ENCODE results near the gene ETFA. TPM values are rescaled to one million over a fixed set of nuclear protein-coding genes. Genes with fewer than 3 reads are reported as not detected.

The ETFA gene
- total and polyA plus RNA-seq, 10 of the 15 experiments (the other 5 are each of a cell fraction or from before 2014, with no cell fraction given) = 114 to 331 (median 152) TPM

DNA sequence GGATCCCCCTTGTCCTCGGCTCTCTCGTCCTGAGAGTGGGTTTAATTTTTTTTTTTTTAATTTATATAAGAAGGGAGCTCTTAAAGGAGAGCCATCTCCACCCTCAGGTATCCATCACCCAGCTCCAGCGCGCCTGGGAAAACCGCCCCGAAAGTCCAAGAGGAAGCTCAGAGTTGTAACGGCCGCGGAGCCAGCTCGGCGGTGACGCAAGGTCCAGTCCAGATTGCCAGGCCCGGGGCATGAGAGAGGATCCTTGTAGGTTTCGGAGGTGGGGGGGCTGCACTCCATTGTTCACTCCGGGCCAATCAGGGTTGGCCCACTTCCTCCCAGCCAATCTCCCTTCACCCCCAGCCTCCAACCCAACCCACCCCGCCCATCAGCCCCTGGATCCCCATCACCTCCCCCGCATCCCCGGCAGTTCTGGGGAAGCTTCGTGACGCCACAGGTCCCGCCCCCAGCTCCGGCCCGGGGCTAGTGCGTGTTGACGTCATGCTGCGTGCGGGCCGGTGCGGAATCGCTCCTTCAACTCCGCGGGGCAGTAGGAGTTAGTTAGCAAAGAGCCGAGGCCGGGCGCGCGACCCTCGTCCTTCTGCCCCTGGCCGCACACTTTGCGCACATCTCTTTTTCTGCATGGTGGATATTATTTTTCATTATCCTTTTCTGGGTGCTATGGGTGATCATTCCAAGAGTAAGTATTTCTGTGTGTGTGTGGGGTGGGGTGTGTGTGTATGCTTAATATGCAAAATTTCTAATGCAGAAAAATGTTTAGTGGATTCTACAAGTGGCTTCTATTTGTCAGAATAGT is 25.2 kb upstream of the ETFA start, which contains the start of gene ISL2 (continued):
- TF ChIP-seq CHD4 (IDR thresholded peaks at IDR 0.05) (no peak), TAF1 (IDR thresholded peaks at IDR 0.05; ENCODE audit: borderline replicate concordance, low read depth, low read length) (peak; percentile 26; the same call in 1 of the 2 replicates), NR2C2 (IDR thresholded peaks at IDR 0.05; ENCODE audit: borderline replicate concordance, control insufficient read depth, insufficient read length, low read depth) (no peak), STAT3 (IDR thresholded peaks at IDR 0.05; ENCODE audit: low read depth, low read length) (no peak), YY1 (IDR thresholded peaks at IDR 0.05; ENCODE audit: low read depth, low read length) (0 out of 2 replicates have a peak, but pooled peaks have one; percentile 26), KAT2A (conservative IDR thresholded peaks at IDR 0.05; ENCODE audit: control insufficient read depth, low read depth, low read length) (no peak)
- TF ChIP-seq, protein P1, sequence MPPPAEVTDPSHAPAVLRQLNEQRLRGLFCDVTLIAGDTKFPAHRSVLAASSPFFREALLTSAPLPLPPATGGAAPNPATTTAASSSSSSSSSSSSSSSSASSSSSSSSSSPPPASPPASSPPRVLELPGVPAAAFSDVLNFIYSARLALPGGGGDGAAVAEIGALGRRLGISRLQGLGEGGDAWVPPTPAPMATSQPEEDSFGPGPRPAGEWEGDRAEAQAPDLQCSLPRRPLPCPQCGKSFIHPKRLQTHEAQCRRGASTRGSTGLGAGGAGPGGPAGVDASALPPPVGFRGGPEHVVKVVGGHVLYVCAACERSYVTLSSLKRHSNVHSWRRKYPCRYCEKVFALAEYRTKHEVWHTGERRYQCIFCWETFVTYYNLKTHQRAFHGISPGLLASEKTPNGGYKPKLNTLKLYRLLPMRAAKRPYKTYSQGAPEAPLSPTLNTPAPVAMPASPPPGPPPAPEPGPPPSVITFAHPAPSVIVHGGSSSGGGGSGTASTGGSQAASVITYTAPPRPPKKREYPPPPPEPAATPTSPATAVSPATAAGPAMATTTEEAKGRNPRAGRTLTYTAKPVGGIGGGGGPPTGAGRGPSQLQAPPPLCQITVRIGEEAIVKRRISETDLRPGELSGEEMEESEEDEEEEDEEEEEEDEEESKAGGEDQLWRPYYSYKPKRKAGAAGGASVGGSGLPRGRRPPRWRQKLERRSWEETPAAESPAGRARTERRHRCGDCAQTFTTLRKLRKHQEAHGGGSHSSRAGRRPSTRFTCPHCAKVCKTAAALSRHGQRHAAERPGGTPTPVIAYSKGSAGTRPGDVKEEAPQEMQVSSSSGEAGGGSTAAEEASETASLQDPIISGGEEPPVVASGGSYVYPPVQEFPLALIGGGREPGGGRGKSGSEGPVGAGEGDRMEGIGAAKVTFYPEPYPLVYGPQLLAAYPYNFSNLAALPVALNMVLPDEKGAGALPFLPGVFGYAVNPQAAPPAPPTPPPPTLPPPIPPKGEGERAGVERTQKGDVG (CRISPR knock-in tag; IDR thresholded peaks at IDR 0.05) = no peak
- TF ChIP-seq, protein P2, sequence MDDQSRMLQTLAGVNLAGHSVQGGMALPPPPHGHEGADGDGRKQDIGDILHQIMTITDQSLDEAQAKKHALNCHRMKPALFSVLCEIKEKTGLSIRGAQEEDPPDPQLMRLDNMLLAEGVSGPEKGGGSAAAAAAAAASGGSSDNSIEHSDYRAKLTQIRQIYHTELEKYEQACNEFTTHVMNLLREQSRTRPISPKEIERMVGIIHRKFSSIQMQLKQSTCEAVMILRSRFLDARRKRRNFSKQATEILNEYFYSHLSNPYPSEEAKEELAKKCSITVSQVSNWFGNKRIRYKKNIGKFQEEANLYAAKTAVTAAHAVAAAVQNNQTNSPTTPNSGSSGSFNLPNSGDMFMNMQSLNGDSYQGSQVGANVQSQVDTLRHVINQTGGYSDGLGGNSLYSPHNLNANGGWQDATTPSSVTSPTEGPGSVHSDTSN (IDR thresholded peaks at IDR 0.05; ENCODE audit: insufficient replicate concordance, low read depth, low read length) = no peak

Data from GM12878 (cell line).